NCI-H446 (cell line): ENCODE measurements around the gene MAK.
"Not testable (repeated sequence)": the region's sequence is repeated elsewhere in the genome, so short reads cannot be mapped to it uniquely, and the experiment has no call there.

Experiments
- DNase-seq, 2 experiments: peaks; one replicate each; lab custom pipeline; 2025; lab: John Stamatoyannopoulos, UW

Gene MAK

GRCh38 chr6:10771371-10771894 lies 66.9 kb downstream of the MAK start:
- no peak for DNase-seq

- no peak for DNase-seq
Observed at GRCh38 chr6:10769419-10769818, 68.9 kb downstream of the MAK start.

DNA sequence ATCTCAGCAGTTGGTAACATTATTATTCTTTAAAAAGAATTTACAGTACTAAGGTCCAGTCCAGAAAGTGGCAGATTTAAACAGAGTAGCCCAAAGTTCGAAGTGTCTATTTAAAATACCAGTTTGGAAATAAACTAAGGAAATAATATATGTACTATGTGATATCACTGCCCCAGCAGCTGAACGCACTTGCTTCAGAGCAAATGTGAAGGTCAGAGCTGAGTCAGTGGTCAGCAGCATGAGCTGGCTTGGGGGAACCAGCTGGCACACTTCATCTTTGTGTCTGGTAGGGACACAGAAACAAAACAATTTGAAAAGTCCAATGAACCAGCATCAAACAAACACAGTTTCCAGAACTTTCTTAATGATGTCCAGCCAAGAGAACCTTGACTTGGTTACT lies 75.3 kb downstream of the MAK start:
- no peak for DNase-seq

DNA sequence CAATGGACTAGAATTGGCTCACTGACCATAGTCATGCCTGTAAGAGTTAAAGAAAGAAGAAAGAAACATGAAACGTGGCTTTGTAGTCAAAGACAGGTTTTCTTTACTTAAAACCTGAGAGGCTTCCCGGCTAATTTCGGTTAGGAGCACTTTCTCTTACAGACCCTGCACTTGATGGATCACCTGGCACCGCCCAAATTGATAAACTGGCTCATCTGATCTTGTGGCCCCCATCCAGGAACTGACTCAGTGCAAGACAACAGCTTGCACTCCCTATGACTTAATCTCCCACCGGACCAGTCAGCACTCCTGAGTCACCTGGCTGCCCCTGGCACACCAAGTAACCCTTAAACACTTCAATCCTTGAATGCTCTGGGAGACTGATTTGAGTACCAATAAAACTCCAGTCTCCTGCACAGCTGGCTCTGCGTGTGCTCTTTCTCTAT lies 78.4 kb downstream of the MAK start:
- peak in 1 of 2 experiments; percentile 40 for DNase-seq

DNA sequence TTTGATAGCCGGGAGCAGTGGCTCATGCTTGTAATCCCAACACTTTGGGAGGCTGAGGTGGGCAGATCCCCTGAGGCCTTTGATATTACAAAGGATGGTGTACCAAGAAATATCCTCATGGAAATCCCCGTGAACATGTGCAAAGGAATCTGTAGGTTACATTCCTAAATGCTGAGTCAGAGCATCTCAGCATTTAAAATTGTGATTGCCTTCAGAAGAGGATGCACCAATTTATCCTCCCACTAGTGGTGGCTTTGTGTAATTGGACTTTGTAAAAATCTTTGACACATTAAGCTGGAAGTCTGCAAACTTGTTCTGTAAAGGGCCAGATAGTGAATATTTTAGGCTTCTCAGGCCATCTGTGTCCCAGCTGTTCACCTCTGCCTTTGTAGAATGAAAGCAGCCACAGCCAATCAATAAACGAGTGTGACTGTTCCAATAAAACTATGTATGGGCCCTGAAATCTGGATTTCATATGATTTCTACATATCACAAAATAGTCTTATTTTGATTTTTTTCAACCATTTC lies 79.0 kb downstream of the MAK start:
- DNase-seq = peak in 1 of 2 experiments; percentile 55

GRCh38 chr6:10756085-10756484 lies 82.3 kb downstream of the MAK start:
- DNase-seq = no peak

DNA sequence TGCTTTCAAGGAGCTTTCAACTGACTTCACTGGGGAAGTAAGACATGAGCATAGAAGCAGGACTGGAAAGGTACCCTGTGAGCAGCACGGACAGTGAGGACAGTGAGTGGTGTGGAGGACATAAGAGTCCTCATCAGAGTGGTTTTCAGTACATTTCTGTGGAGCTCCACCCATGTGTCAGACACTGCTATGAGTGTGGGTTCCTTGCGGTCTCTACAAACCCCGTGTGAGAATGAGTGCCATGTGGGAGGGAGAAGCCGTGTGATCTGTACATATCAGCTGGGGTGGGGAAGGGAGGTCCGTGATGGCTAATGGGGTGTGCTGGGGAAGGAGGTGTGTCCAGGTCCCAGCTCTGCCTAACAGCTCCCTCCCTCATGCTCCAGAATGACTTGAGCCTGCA lies 86.6 kb downstream of the MAK start:
- not testable (repeated sequence) for DNase-seq

DNA sequence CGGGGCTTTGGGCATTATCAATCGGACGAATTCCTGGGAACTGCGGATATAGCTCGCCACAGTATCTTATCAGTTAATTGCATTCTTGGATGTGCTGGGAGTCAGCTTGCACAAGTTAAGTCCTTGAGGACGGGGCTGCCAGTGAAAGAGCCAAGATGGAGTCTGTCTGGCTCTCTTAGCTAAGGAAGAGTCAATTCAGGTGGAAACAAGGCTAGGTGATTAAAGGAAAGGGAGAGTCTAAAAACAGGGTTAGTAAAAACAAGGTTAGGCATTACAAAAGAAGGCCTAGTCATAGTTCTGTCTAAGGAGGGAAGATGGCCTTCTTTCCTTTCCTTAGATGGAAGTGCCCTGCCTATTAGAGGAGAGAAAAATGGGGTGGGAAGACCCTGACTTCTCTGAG lies 87.8 kb downstream of the MAK start:
- not testable (repeated sequence) for DNase-seq

DNA sequence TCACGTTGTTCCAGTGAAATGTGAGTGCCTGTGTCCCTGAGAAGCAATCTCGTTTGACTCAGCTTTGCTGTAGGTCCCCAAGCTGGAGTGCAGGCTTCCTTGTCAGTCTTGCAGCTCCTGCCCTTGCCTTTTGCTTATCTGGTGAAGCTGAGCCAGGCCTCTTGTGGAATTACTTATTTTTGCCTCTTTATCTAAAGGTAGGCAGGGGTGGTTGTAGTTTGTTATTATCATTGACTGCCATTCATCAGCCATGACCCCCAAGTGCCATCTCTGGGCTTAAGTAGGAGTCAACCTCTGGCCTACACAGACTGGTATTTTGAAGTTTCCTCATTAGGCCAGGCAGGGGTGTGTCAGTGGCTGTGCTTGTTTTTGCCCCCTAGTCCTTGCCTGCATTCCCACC lies 88.6 kb downstream of the MAK start:
- no peak for DNase-seq

DNA sequence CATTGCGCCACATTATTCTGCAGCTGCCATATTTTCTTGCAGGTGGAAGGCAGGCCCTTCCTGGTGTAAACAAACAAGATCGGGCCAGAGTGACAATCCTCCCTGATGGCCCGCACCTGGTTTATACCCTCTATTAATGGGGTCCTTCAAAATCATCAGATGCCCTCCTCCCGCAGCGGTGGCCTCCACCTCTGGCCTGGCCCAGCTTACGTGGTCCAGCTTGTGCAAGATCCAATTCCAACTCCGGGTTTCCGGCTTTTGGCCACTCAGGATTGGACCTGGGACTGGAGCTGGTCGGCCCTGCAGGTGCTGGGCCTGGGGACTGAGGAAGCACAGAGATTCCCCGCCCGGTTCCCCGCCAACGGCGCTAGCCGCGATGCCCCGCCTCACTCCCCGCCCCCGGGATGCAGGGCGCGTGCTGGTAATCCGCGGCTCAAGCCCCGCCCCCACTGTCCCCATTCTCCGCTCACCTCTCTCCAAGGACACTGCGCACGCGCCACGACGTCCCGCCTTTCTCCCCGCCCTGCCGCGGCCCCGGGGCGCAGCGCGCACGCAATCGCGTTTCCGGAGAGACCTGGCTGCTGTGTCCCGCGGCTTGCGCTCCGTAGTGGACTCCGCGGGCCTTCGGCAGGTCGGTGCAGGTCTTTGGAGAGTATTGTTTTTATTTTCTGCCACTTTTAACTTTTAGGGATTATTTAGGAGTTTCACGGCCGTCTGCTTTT lies 90.9 kb downstream of the MAK start, which contains the start of gene TMEM14B:
Gene TMEM14B, plus strand, starts transcription at position 555 of the 722 bp plus-strand sequence. CDS start 1,441 bp downstream, outside the sequence.
- DNase-seq = peak; percentile 93 to 98

DNA sequence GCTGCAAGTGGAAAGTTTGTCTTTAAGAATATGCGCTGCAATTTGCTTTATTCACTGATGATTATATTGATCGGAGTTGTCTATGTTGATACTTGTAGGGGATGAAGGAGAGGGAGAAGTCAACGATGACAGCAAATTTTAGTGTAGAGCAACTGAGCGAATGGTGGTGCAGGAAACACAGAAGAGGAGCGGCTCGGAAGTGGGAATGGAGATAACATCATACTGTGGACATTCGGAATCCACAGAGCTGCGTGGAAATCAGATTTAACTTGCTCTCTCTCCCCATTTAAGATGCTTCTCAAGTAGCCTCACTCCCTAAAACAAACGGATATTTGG lies 91.5 kb downstream of the MAK start:
- DNase-seq = no peak

- DNase-seq = no peak
Observed at GRCh38 chr6:10745116-10745515, 93.2 kb downstream of the MAK start.

DNA sequence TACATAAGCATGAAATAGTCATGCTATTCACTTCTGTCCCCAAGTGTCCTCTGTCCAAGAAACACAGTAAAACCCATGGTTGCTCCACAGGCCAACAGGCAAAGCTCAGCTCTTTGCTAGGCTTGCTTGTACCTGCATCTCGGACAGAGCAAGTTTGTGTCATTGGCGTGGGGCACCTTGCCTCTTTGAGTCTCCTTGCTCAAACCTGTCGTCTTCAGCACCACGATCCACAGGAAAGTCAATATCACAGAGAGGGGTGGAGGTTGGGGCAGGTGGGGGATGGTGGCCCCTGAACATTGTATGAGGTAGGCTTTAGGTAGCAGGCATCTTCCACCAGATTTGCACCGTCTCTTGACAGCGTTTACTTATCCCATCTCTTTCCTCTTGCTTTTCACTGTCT lies 94.8 kb downstream of the MAK start:
- no peak for DNase-seq

- DNase-seq = no peak
Observed at GRCh38 chr6:10742251-10742650, 96.1 kb downstream of the MAK start.

DNA sequence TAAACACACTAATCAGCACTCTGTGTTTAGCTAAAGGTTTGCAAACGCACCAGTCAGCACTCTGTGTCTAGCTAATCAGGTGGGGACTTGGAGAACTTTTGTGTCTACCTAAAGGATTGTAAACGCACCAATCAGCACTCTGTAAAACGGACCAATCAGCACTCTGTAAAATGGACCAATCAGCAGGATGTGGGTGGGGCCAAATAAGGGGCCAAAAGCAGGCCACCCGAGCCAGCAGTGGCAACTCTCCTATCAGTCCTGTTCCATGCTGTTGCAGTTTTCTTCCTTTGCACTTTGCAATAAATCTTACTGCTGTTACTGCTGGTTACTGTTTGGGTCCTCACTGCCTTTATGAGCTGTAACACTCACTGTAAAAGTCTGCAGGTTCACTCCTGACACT lies 96.7 kb downstream of the MAK start:
- not testable (repeated sequence) for DNase-seq

GRCh38 chr6:10740061-10740460 lies 98.3 kb downstream of the MAK start:
- DNase-seq = no peak

- peak in 1 of 2 experiments; percentile 46 for DNase-seq
Observed at GRCh38 chr6:10736731-10737130, 101.6 kb downstream of the MAK start.

DNA sequence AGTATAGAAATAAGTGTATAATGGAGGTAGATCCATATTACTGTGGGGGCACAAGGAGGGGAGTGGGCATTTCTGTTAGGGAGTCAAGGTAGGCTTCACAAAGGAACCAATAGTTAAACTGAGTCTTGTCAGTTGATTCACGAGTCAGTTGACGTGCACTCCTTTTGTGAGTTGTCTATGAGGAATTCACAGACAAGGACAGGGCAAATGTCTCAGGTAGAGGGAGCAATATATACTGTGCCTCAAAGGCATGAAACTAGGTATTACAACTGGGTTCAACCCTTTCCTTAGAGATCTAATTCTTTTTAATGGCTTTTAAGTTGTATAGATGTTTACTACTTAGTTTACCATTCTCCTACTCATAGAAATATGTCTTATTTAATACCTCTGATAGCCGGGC lies 104.5 kb downstream of the MAK start:
- DNase-seq = no peak

DNA sequence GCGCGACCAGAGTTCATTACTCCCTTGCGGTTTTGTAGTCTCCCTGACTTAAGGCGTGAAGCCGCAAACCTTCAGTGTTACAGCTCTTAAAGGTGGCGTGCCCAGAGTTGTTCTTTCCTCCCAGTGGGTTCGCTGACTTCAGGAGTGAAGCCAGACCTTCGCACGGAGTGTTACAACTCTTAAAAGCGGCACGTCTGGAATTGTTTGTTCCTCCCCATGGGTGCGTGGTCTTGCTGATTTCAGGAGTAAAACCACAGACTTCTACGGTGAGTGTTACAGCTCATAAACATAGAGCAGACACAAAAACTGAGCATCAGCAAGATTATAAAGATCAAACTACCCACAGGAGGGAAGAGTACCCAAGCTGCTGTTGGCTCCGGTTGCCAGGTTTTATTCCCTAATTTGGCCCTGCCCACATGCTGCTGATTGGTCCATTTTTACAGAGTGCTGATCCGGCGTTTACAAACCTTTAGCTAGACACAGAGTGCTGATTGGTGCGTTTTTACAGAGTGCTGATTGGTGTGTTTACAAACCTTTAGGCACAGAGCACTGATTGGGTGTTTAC lies 105.1 kb downstream of the MAK start:
- DNase-seq = no peak

DNA sequence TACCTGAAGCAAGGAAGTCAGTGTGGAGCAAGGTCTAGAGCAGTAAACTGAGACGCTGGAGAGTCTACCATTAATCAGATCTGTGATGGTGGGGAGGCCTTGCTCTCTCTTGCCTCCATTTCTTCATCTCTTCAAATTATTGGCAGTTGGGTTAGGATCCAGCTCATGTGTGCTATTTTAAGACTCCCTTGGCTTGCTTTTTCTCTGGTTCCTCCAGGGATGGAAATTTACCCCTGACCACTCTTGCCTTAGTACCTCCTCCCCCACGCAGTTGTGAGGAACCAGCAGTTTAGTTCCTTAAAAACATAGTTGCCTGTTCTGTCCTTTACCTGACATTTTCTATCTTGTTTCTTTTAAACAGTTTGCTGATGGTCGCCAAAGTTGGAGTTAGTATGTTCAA lies 108.1 kb downstream of the MAK start:
- DNase-seq = no peak

DNA sequence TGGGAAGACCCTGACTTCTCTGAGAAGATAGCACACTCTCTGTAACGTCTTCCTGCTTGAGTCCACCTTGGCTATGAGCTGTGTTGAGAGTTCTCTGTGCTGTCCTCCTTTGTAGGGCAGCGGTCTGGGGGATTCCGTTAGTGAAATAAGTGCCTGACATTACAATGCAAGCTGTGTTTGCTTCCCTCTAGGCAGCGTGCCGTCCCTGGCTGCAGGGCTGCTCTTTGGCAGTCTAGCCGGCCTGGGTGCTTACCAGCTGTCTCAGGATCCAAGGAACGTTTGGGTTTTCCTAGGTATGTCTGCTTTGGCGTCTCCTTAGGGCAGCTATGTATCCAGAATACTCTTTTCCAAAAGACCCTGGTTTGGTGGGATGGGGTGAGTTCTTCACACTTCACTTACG lies 112.6 kb downstream of the MAK start:
- no peak for DNase-seq

DNA sequence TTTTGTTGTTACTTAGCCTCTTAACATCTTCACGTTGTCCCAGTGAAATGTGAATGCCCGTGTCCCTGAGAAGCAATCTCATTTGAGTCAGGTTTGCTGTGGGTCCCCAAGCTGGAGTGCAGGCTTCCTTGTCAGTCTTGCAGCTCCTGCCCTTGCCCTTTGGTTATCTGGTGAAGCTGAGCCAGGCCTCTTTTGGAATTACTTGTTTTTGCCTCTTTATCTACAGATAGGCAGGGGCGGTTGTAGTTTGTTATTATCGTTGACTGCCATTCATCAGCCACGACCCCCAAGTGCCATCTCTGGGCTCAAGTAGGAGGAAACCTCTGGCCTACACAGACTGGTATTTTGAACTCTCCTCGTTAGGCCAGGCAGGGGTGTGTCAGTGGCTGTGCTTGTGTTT lies 113.3 kb downstream of the MAK start:
- DNase-seq = no peak

GRCh38 chr6:10723567-10723881 lies 114.8 kb downstream of the MAK start:
- DNase-seq = no peak
